Measurements from ENCODE around the gene PDZRN3.

DNA sequence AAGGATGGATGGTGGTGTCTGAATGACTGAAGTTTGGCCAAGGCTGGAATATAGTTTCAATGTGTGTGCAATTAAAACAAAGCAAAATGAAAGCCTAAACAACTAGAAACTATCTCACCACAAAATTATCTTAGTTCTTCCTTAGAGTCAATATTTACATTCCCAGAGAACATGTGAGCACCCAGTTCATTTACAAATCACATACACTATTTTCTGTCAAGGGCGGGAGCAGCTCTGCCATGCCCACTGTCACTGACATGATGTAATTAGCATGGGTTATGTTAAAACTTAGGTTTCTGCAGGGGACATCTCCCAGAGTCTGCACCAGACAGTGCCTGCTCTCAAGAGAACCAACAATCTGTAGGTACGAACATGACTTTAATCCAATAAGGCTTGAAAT is 65.0 kb downstream of the PDZRN3 start:
- TF ChIP-seq RARB (CRISPR knock-in tag; IDR thresholded peaks at IDR 0.05), result no peak
- TF ChIP-seq OSR1 (CRISPR knock-in tag; IDR thresholded peaks at IDR 0.05), result no peak
- TF ChIP-seq GLIS3 (CRISPR knock-in tag; IDR thresholded peaks at IDR 0.05), result no peak
- TF ChIP-seq, protein P1, sequence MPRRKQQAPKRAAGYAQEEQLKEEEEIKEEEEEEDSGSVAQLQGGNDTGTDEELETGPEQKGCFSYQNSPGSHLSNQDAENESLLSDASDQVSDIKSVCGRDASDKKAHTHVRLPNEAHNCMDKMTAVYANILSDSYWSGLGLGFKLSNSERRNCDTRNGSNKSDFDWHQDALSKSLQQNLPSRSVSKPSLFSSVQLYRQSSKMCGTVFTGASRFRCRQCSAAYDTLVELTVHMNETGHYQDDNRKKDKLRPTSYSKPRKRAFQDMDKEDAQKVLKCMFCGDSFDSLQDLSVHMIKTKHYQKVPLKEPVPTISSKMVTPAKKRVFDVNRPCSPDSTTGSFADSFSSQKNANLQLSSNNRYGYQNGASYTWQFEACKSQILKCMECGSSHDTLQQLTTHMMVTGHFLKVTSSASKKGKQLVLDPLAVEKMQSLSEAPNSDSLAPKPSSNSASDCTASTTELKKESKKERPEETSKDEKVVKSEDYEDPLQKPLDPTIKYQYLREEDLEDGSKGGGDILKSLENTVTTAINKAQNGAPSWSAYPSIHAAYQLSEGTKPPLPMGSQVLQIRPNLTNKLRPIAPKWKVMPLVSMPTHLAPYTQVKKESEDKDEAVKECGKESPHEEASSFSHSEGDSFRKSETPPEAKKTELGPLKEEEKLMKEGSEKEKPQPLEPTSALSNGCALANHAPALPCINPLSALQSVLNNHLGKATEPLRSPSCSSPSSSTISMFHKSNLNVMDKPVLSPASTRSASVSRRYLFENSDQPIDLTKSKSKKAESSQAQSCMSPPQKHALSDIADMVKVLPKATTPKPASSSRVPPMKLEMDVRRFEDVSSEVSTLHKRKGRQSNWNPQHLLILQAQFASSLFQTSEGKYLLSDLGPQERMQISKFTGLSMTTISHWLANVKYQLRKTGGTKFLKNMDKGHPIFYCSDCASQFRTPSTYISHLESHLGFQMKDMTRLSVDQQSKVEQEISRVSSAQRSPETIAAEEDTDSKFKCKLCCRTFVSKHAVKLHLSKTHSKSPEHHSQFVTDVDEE (CRISPR knock-in tag; IDR thresholded peaks at IDR 0.05), result no peak
- no peak for TF ChIP-seq TCF4 (CRISPR knock-in tag; IDR thresholded peaks at IDR 0.05; ENCODE audit: borderline replicate concordance)
- no peak for TF ChIP-seq ARNTL (CRISPR knock-in tag; IDR thresholded peaks at IDR 0.05; ENCODE audit: borderline replicate concordance, low read depth)
- TF ChIP-seq, protein P2, sequence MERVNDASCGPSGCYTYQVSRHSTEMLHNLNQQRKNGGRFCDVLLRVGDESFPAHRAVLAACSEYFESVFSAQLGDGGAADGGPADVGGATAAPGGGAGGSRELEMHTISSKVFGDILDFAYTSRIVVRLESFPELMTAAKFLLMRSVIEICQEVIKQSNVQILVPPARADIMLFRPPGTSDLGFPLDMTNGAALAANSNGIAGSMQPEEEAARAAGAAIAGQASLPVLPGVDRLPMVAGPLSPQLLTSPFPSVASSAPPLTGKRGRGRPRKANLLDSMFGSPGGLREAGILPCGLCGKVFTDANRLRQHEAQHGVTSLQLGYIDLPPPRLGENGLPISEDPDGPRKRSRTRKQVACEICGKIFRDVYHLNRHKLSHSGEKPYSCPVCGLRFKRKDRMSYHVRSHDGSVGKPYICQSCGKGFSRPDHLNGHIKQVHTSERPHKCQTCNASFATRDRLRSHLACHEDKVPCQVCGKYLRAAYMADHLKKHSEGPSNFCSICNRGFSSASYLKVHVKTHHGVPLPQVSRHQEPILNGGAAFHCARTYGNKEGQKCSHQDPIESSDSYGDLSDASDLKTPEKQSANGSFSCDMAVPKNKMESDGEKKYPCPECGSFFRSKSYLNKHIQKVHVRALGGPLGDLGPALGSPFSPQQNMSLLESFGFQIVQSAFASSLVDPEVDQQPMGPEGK (CRISPR knock-in tag; IDR thresholded peaks at IDR 0.05; ENCODE audit: borderline replicate concordance), result no peak
- TF ChIP-seq BACH2 (CRISPR knock-in tag; IDR thresholded peaks at IDR 0.05; ENCODE audit: borderline replicate concordance), result no peak
